Adrenal gland (tissue), 12 donors: ENCODE results near the gene KRTAP10-8. TPM values are rescaled to one million over a fixed set of nuclear protein-coding genes. Genes with fewer than 3 reads are reported as not detected.

Source experiments
- DNase-seq, 7 donors: peaks; one replicate each; pipeline ENCODE4 v3.0.0-alpha.2; 2019 to 2020
- H3K27ac ChIP-seq, 5 donors: fragments of 200-600 bp; sonication (generic) in 4 of 5; 1 replicate in 3 of 5; 2 replicates in 2 of 5; pipeline versions ENCODE4 v1.5.1 to v1.8.0; 2016 to 2020; ENCODE audit warnings: mild to moderate bottlenecking in 1 of 5
- H3K27me3 ChIP-seq: fragments of 200-600 bp; 2 replicates; pipeline ENCODE4 v1.8.0; 2021
- H3K36me3 ChIP-seq, 2 donors: fragments of 200-600 bp; replicated peaks in 1 of 2; 1 replicate in 1 of 2; 2 replicates in 1 of 2; pipeline versions ENCODE4 v1.5.1 to v1.8.0; 2018 to 2022
- H3K4me1 ChIP-seq, 2 donors: fragments of 200-600 bp; replicated peaks in 1 of 2; 1 replicate in 1 of 2; 2 replicates in 1 of 2; pipeline versions ENCODE4 v1.5.1 to v1.8.0; 2018 to 2021
- H3K4me3 ChIP-seq, 4 donors: fragments of 200-600 bp; sonication (generic) in 3 of 4; one replicate each; pipeline ENCODE4 v1.5.1; 2016 to 2018
- H3K9me3 ChIP-seq, 3 donors: fragments of 200-600 bp; sonication (generic) in 1 of 3; replicated peaks in 1 of 3; 1 replicate in 2 of 3; 2 replicates in 1 of 3; pipeline versions ENCODE4 v1.5.1 to v1.8.0; 2016 to 2021
- CTCF ChIP-seq, 6 experiments: fragments of 450-650 bp in 4 of 6; fragments of 200-600 bp in 2 of 6; sonication (generic) in 1 of 6; IDR thresholded peaks; 1 replicate in 5 of 6; 2 replicates in 1 of 6; pipeline versions ENCODE4 v1.5.1 to v1.8.0; 2016 to 2021; ENCODE audit warnings: antibody characterized with exemption in 6 of 6, mild to moderate bottlenecking in 2 of 6, moderate library complexity in 1 of 6
- POLR2A ChIP-seq, 2 donors: fragments of 450-650 bp; IDR thresholded peaks; one replicate each; pipeline ENCODE4 v1.6.1; 2017; ENCODE audit warnings: antibody characterized with exemption in 2 of 2, mild to moderate bottlenecking in 2 of 2, moderate library complexity in 1 of 2
- WGBS, 4 donors: extraction: QIAGEN DNeasy Blood & Tissue Kit in 2 of 4; methylation state at CpG; one replicate each; pipeline versions ENCODE4 v1.1.5 to v1.1.7; 2013 to 2017; 5-methylcytosine and 5-hydroxymethylcytosine counted together
- intact Hi-C, 2 donors: fragments of 100-400 bp; cut with DNase I; formaldehyde crosslinking; loops; one replicate each; pipeline versions ENCODE4 v1.14.1 to v1.15.0; 2022 to 2023
- polyA plus RNA-seq, 3 donors: library from polyadenylated mRNA; stranded (reverse); fragments of 200-250 nt in 2 of 3; fragments of 350-450 nt in 1 of 3; fragmentation: Illumina TruSeq in 1 of 3; extraction: RNeasy Lipid Tissue Mini Kit (QIAGEN cat#74804) in 1 of 3; gene quantifications; one replicate each; pipeline ENCODE4 v1.2.3, GENCODE V29; 2013 to 2014
- total RNA-seq, 9 donors: library from RNA; depleted of rRNA in 4 of 9; stranded (reverse); fragments of >200 nt in 4 of 9; fragments of 120-200 nt in 1 of 9; fragmentation: NEBNext Ultra II Directional in 1 of 9; extraction: Animal tissue kit (Norgen Biotek cat#: 25700) in 1 of 9; gene quantifications; one replicate each; pipeline versions ENCODE4 v1.1.0 to v1.2.4, GENCODE V29; 2013 to 2023
- donor health status: healthy with polysubstance abuse.
- donor health status: Bipolar disorder and iron deficiency.
- donor health status: DM: yes; HTN: yes; CAD: no.
- donor health status: DM: no; HTN: no; CAD: no.
- donor health status: DM: no; HTN: no; CAD: no.
- donor health status: DM: yes; HTN: yes; CAD: no.

KRTAP10-8 gene
- total and polyA plus RNA-seq, 12 donors, result not detected

- Histone ChIP-seq H3K4me3 (no peak overlapping the region), H3K4me1 (no peaks in the 10 kb centered on the region), H3K36me3 (no peaks in the 10 kb centered on the region), H3K27me3 (no peaks in the 10 kb centered on the region), H3K27ac (no peak overlapping the region), H3K9me3 (peaks cover 0 to 6% (median 0%) of the 10 kb centered on the region in 3 donors)
- WGBS, 4 donors, result 43 to 71% (median 70%) methylated on average over 10 to 18 of the region's 18 CpGs
- intact Hi-C loops, result no loop called here
- DNase-seq, result no peak
- TF ChIP-seq POLR2A (IDR thresholded peaks at IDR 0.05), result no peak
- TF ChIP-seq CTCF (IDR thresholded peaks at IDR 0.05), result no peak
These were observed 17.0 kb downstream of the KRTAP10-8 start for GRCh38 chr21:44628707-44629391.

GRCh38 chr21:44630440-44630839 lies 18.6 kb downstream of the KRTAP10-8 start:
- Histone ChIP-seq H3K4me3 (no peak overlapping the region), H3K27me3 (no peaks in the 10 kb centered on the region), H3K36me3 (no peaks in the 10 kb centered on the region), H3K27ac (no peak overlapping the region), H3K9me3 (peaks cover 0 to 6% (median 0%) of the 10 kb centered on the region in 3 donors), H3K4me1 (no peaks in the 10 kb centered on the region)
- intact Hi-C loops, result no loop called here
- TF ChIP-seq POLR2A (IDR thresholded peaks at IDR 0.05), result no peak
- TF ChIP-seq CTCF (IDR thresholded peaks at IDR 0.05), result no peak
- 67 to 90% (median 81%) methylated on average over 2 of the region's 2 CpGs for WGBS, 4 donors
- DNase-seq, result no peak

- no peak overlapping the region for H3K27ac ChIP-seq
- no peak overlapping the region for H3K4me3 ChIP-seq
- no peaks in the 10 kb centered on the region for H3K4me1 ChIP-seq
- H3K27me3 ChIP-seq, result no peaks in the 10 kb centered on the region
- WGBS, 4 donors, result 71 to 82% (median 77%) methylated on average over 1 of the region's 1 CpG
- H3K36me3 ChIP-seq, result no peaks in the 10 kb centered on the region
- no peak for DNase-seq
- intact Hi-C loops, result no loop called here
- H3K9me3 ChIP-seq, result peaks cover 0 to 6% (median 0%) of the 10 kb centered on the region in 3 donors
- no peak for TF ChIP-seq CTCF (IDR thresholded peaks at IDR 0.05)
- TF ChIP-seq POLR2A (IDR thresholded peaks at IDR 0.05), result no peak
These were observed 20.2 kb downstream of the KRTAP10-8 start for GRCh38 chr21:44632067-44632466.

GRCh38 chr21:44636209-44637017 lies 24.5 kb downstream of the KRTAP10-8 start:
- WGBS, 4 donors, result 80 to 86% (median 82%) methylated on average over 12 to 15 of the region's 15 CpGs
- DNase-seq, result peak in 1 of 7 donors; percentile 27
- TF ChIP-seq CTCF (IDR thresholded peaks at IDR 0.05) (no peak), POLR2A (IDR thresholded peaks at IDR 0.05) (no peak)
- intact Hi-C loops, result no loop called here
- Histone ChIP-seq H3K9me3 (peaks cover 0 to 4% (median 0%) of the 10 kb centered on the region in 3 donors), H3K36me3 (no peaks in the 10 kb centered on the region), H3K4me3 (no peak overlapping the region), H3K27ac (no peak overlapping the region), H3K4me1 (no peaks in the 10 kb centered on the region), H3K27me3 (no peaks in the 10 kb centered on the region)
